ENCODE data around the gene CELF5.

Gene CELF5

GRCh38 chr19:3289971-3290569 is 65.6 kb downstream of the CELF5 start (continued):
- TF ChIP-seq, protein P1, sequence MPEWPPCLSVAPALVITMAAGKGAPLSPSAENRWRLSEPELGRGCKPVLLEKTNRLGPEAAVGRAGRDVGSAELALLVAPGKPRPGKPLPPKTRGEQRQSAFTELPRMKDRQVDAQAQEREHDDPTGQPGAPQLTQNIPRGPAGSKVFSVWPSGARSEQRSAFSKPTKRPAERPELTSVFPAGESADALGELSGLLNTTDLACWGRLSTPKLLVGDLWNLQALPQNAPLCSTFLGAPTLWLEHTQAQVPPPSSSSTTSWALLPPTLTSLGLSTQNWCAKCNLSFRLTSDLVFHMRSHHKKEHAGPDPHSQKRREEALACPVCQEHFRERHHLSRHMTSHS (tag by site-specific recombination; IDR thresholded peaks at IDR 0.05) = no peak
- TF ChIP-seq ZNF558 (tag by site-specific recombination; IDR thresholded peaks at IDR 0.05) (no peak), ZSCAN30 (tag by site-specific recombination; IDR thresholded peaks at IDR 0.05) (no peak), ZNF174 (tag by site-specific recombination; IDR thresholded peaks at IDR 0.05) (no peak), ZNF777 (tag by site-specific recombination; IDR thresholded peaks at IDR 0.05; ENCODE audit: borderline replicate concordance) (no peak), ZNF514 (tag by site-specific recombination; IDR thresholded peaks at IDR 0.05) (no peak), AEBP2 (tag by site-specific recombination; IDR thresholded peaks at IDR 0.05; ENCODE audit: borderline replicate concordance) (no peak), MZF1 (tag by site-specific recombination; IDR thresholded peaks at IDR 0.05; ENCODE audit: borderline replicate concordance) (no peak), ZNF610 (tag by site-specific recombination; IDR thresholded peaks at IDR 0.05; ENCODE audit: borderline replicate concordance) (no peak), ZNF837 (tag by site-specific recombination; IDR thresholded peaks at IDR 0.05) (no peak), ZNF501 (tag by site-specific recombination; IDR thresholded peaks at IDR 0.05) (no peak), ZBTB26 (tag by site-specific recombination; optimal IDR thresholded peaks at IDR 0.05) (no peak), KLF17 (tag by site-specific recombination; IDR thresholded peaks at IDR 0.05) (peak; percentile 86), REST (tag by site-specific recombination; IDR thresholded peaks at IDR 0.05) (no peak), ZBTB44 (tag by site-specific recombination; IDR thresholded peaks at IDR 0.05) (no peak), ZBTB1 (tag by site-specific recombination; IDR thresholded peaks at IDR 0.05) (no peak), PBX3 (CRISPR knock-in tag; IDR thresholded peaks at IDR 0.05) (no peak), ZNF132 (tag by site-specific recombination; IDR thresholded peaks at IDR 0.05; ENCODE audit: borderline replicate concordance) (no peak), ZNF10 (tag by site-specific recombination; IDR thresholded peaks at IDR 0.05) (no peak)
- TF ChIP-seq, protein P2, sequence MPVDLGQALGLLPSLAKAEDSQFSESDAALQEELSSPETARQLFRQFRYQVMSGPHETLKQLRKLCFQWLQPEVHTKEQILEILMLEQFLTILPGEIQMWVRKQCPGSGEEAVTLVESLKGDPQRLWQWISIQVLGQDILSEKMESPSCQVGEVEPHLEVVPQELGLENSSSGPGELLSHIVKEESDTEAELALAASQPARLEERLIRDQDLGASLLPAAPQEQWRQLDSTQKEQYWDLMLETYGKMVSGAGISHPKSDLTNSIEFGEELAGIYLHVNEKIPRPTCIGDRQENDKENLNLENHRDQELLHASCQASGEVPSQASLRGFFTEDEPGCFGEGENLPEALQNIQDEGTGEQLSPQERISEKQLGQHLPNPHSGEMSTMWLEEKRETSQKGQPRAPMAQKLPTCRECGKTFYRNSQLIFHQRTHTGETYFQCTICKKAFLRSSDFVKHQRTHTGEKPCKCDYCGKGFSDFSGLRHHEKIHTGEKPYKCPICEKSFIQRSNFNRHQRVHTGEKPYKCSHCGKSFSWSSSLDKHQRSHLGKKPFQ (tag by site-specific recombination; IDR thresholded peaks at IDR 0.05) = no peak
- TF ChIP-seq, protein P3, sequence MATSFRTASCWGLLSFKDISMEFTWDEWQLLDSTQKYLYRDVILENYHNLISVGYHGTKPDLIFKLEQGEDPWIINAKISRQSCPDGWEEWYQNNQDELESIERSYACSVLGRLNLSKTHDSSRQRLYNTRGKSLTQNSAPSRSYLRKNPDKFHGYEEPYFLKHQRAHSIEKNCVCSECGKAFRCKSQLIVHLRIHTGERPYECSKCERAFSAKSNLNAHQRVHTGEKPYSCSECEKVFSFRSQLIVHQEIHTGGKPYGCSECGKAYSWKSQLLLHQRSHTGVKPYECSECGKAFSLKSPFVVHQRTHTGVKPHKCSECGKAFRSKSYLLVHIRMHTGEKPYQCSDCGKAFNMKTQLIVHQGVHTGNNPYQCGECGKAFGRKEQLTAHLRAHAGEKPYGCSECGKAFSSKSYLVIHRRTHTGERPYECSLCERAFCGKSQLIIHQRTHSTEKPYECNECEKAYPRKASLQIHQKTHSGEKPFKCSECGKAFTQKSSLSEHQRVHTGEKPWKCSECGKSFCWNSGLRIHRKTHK (tag by site-specific recombination; IDR thresholded peaks at IDR 0.05) = no peak
- TF ChIP-seq, protein P4, sequence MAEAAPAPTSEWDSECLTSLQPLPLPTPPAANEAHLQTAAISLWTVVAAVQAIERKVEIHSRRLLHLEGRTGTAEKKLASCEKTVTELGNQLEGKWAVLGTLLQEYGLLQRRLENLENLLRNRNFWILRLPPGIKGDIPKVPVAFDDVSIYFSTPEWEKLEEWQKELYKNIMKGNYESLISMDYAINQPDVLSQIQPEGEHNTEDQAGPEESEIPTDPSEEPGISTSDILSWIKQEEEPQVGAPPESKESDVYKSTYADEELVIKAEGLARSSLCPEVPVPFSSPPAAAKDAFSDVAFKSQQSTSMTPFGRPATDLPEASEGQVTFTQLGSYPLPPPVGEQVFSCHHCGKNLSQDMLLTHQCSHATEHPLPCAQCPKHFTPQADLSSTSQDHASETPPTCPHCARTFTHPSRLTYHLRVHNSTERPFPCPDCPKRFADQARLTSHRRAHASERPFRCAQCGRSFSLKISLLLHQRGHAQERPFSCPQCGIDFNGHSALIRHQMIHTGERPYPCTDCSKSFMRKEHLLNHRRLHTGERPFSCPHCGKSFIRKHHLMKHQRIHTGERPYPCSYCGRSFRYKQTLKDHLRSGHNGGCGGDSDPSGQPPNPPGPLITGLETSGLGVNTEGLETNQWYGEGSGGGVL (tag by site-specific recombination; IDR thresholded peaks at IDR 0.05) = peak; percentile 96
